Type B pancreatic cell (in vitro differentiated cells): ENCODE data around the gene CCDC85A. TPM values are rescaled to one million over a fixed set of nuclear protein-coding genes. Genes with fewer than 3 reads are reported as not detected.

Source experiments
- DNase-seq: peaks from one replicate; pipeline ENCODE4 v3.0.0; 2021; ENCODE audit warnings: mixed read lengths; ENCODE audit not compliant: unreplicated experiment; ENCODE audit errors: extremely low spot score
- H3K27ac Mint-ChIP-seq: 2 replicates; pipeline ENCODE4 v1.8.0; 2021; ENCODE audit warnings: mild to moderate bottlenecking, mixed read lengths
- H3K27me3 Mint-ChIP-seq: 2 replicates; pipeline ENCODE4 v1.8.0; 2021; ENCODE audit warnings: mixed read lengths
- H3K36me3 Mint-ChIP-seq: 2 replicates; pipeline ENCODE4 v1.8.0; 2021; ENCODE audit warnings: mixed read lengths
- H3K4me1 Mint-ChIP-seq: one replicate; pipeline ENCODE4 v1.8.0; 2021; ENCODE audit warnings: mixed read lengths; ENCODE audit not compliant: unreplicated experiment
- H3K4me3 Mint-ChIP-seq: 2 replicates; pipeline ENCODE4 v1.8.0; 2021; ENCODE audit warnings: mild to moderate bottlenecking, mixed read lengths
- H3K9me3 Mint-ChIP-seq: 2 replicates; pipeline ENCODE4 v1.8.0; 2021; ENCODE audit warnings: mixed read lengths
- CTCF ChIP-seq: fragments of 200-600 bp; sonication (generic); conservative IDR thresholded peaks from 2 replicates; pipeline ENCODE4 v1.5.0; 2021; ENCODE audit warnings: antibody characterized with exemption, mild to moderate bottlenecking
- total RNA-seq: library from RNA; stranded (reverse); gene quantifications from 2 replicates; pipeline ENCODE4 v1.2.1, GENCODE V29; 2021; ENCODE audit warnings: low replicate concordance

CCDC85A gene
- total RNA-seq, 1 donor from 2014 or later = 2.1 TPM

- H3K36me3 Mint-ChIP-seq = peaks cover 4% of the 10 kb centered on the region
- H3K4me3 Mint-ChIP-seq = no peak overlapping the region
- H3K27ac Mint-ChIP-seq = no peak overlapping the region
- peaks cover 5% of the 10 kb centered on the region for H3K9me3 Mint-ChIP-seq
- DNase-seq = no peak
- H3K4me1 Mint-ChIP-seq = peaks cover 2% of the 10 kb centered on the region
- TF ChIP-seq CTCF = no peak
- no peaks in the 10 kb centered on the region for H3K27me3 Mint-ChIP-seq
These were observed 22.5 kb downstream of the CCDC85A start for GRCh38 chr2:56206250-56206649.

- TF ChIP-seq CTCF = no peak
- Mint-ChIP-seq H3K27me3 (no peaks in the 10 kb centered on the region), H3K9me3 (peaks cover 5% of the 10 kb centered on the region), H3K36me3 (peaks cover 4% of the 10 kb centered on the region), H3K4me3 (no peak overlapping the region), H3K4me1 (no peaks in the 10 kb centered on the region), H3K27ac (no peak overlapping the region)
- no peak for DNase-seq
These were observed 24.0 kb downstream of the CCDC85A start for GRCh38 chr2:56207760-56208159.

- H3K36me3 Mint-ChIP-seq = peaks cover 4% of the 10 kb centered on the region
- no peak for TF ChIP-seq CTCF
- DNase-seq = no peak
- H3K27ac Mint-ChIP-seq = no peak overlapping the region
- H3K9me3 Mint-ChIP-seq = peaks cover 5% of the 10 kb centered on the region
- H3K27me3 Mint-ChIP-seq = no peaks in the 10 kb centered on the region
- no peaks in the 10 kb centered on the region for H3K4me1 Mint-ChIP-seq
- no peak overlapping the region for H3K4me3 Mint-ChIP-seq
These were observed 24.6 kb downstream of the CCDC85A start for GRCh38 chr2:56208380-56208779.

- H3K27me3 Mint-ChIP-seq = no peaks in the 10 kb centered on the region
- no peak for TF ChIP-seq CTCF
- H3K9me3 Mint-ChIP-seq = peaks cover 5% of the 10 kb centered on the region
- H3K27ac Mint-ChIP-seq = no peak overlapping the region
- H3K4me1 Mint-ChIP-seq = no peaks in the 10 kb centered on the region
- H3K36me3 Mint-ChIP-seq = peaks cover 4% of the 10 kb centered on the region
- H3K4me3 Mint-ChIP-seq = no peak overlapping the region
- DNase-seq = no peak
These were observed 25.9 kb downstream of the CCDC85A start for GRCh38 chr2:56209701-56210100.

GRCh38 chr2:56210291-56210690 lies 26.5 kb downstream of the CCDC85A start:
- H3K36me3 Mint-ChIP-seq = peaks cover 4% of the 10 kb centered on the region
- H3K4me3 Mint-ChIP-seq = no peak overlapping the region
- peaks cover 5% of the 10 kb centered on the region for H3K9me3 Mint-ChIP-seq
- no peaks in the 10 kb centered on the region for H3K27me3 Mint-ChIP-seq
- TF ChIP-seq CTCF = no peak
- no peaks in the 10 kb centered on the region for H3K4me1 Mint-ChIP-seq
- no peak overlapping the region for H3K27ac Mint-ChIP-seq
- no peak for DNase-seq

- Mint-ChIP-seq H3K27me3 (no peaks in the 10 kb centered on the region), H3K4me3 (no peak overlapping the region), H3K27ac (no peak overlapping the region), H3K4me1 (no peaks in the 10 kb centered on the region), H3K9me3 (no peaks in the 10 kb centered on the region), H3K36me3 (no peaks in the 10 kb centered on the region)
- no peak for TF ChIP-seq CTCF
- DNase-seq = no peak
These were observed 27.3 kb downstream of the CCDC85A start for GRCh38 chr2:56211048-56211447.
